HG03558 (cell line): ENCODE results near the gene METRN.

Experiments used
- ATAC-seq: cut with Tn5 transposase; IDR thresholded peaks from one replicate; pipeline ENCODE4 v1.9.1; 2021; ENCODE audit warnings: moderate number of reproducible peaks; ENCODE audit not compliant: unreplicated experiment; ENCODE audit errors: extremely low read depth

METRN gene

DNA sequence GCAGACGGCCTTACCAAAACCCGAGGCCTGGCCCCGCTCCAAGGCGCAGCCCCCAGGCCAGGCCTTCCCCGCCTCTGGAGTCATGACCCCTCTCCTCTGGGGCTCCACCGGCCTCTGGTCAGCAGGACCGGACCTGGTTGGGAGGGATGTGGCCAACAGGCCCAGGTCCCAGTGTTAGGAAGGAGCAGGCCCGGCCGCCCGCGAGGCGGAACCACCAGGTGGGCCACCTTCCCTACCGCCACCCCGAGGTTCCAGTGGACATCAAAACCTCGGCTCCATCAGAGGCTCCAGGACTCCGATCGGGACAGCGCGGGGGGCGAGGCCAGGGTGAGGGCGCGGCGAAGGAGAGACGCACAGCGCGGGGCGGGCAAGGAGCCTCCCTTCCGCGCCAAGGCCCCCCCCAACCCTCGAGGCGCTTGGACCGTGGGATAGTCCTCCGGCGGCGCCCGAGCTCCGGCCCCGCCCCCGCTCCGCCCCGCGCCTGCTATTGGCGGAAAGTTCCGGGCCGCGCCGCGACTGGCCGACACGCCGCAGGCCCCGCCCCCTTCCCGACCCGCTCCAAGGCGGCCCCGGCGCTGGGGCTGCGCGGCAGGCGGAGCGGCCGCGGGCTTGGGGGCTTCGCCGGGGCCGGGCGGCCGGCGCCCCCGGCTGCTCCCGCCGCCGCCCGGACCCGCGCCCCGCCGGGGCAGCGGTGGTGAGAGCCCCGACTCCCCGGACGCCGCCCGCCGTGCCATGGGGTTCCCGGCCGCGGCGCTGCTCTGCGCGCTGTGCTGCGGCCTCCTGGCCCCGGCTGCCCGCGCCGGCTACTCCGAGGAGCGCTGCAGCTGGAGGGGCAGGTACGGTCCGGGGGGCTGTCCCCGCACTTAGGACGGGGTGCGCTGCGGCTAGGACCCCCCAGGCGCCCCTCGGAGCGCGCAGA lies at the start of gene METRN:
METRN (plus strand) TSS at position 561 of the 919 bp plus-strand sequence; CDS start at position 733, 172 bp downstream.
- no peak for ATAC-seq

GRCh38 chr16:666572-666971 lies 48.3 kb upstream of the METRN start:
- no peak for ATAC-seq

DNA sequence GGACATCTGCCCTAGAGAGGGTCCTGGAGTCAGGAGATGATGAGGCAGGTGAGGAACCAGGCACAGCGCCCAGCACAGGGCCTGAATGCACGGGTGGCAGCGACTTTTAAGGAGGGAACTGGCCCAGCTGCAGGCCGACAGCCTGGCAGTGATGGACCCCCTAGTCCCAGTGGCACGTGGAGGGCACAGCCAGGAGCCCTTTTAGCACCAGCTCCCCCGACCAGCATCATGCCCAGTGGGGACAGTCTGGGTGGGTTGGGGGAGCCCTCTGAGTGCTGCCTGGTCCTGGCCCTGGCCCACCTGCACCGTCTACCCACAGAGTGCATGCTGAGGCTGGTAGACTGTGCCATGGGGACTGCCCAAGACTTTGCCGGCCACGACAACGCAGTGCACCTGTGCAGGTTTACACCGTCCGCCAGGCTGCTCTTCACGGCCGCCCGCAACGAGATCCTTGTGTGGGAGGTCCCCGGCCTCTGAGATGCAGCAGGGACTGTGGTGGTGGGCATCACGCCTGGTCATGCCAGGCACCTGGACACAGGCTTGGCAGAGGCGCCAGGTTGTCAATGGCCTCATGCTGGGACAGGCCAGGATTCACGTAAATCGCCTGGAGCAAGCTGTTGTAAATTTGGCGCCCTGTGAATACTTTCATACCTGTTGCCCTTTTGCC lies 47.7 kb upstream of the METRN start:
- ATAC-seq: no peak

GRCh38 chr16:667780-668518 lies 47.0 kb upstream of the METRN start, which contains the start of gene RHOT2:
Gene RHOT2, plus strand, starts transcription at chr16:668132. Its CDS starts 68 bp downstream, at chr16:668200.
- peak; percentile 57 for ATAC-seq

- ATAC-seq: no peak
These were observed 46.3 kb upstream of the METRN start for GRCh38 chr16:668519-669171.

GRCh38 chr16:669666-670065 lies 45.3 kb upstream of the METRN start:
- no peak for ATAC-seq

DNA sequence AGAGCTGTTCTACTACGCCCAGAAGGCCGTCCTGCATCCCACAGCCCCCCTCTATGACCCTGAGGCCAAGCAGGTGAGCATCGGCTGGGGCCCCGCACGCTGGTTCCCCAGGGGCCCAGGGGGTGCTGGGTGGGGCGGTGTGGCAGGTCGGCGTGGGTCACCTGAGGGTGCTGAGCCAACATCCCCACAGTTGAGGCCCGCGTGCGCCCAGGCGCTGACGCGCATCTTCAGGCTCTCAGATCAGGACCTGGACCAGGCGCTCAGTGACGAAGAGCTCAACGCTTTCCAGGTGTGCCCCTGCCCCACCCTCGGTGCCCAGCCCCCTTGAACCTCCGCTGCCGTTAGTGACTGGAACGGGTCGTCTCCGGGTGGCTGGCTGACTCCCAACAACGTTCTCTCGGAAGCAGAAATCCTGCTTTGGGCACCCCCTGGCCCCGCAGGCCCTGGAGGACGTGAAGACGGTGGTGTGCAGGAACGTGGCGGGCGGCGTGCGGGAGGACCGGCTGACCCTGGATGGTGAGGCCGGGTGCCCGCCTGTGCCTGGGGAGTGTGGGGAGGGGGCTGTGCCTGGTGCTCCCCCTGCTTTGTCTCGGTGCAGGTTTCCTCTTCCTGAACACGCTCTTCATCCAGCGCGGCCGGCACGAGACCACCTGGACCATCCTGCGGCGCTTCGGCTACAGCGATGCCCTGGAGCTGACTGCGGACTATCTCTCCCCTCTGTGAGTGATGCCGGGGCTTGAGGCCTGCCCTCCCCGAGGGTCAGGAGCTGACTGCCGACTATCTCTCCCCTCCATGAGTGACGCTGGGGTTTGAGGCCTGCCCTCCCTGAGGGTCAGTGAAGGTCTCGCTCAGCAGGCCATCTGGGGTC lies 44.2 kb upstream of the METRN start:
- no peak for ATAC-seq

DNA sequence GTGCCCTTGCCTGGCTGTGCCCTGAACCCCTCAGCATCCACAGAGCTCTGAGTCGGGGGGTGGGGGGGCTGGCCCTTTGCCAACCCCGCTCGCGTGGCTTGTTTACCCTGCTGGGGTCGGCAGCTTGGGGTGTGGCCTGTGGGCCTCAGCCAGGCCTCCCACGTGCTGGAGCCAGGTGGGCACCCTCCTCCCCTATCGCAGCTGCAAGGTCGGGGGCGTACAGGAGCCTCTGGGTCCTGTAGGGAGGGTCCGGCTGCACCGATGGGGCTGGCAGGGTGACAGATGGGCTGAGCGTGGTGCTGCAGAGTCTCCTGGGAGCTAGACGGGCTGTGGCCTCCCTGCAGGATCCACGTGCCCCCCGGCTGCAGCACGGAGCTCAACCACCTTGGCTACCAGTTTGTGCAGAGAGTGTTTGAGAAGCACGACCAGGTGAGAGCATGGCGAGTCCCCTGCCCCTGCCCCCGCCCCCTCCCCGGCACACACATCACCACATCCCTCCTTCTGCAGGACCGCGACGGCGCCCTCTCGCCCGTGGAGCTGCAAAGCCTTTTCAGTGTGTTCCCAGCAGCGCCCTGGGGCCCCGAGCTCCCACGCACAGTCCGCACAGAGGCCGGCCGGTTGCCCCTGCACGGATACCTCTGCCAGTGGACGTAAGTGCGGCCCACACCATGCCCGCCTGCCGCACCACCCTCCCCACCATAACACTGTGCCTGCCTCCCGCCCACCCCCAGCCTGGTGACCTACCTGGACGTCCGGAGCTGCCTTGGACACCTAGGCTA lies 43.4 kb upstream of the METRN start:
- no peak for ATAC-seq

DNA sequence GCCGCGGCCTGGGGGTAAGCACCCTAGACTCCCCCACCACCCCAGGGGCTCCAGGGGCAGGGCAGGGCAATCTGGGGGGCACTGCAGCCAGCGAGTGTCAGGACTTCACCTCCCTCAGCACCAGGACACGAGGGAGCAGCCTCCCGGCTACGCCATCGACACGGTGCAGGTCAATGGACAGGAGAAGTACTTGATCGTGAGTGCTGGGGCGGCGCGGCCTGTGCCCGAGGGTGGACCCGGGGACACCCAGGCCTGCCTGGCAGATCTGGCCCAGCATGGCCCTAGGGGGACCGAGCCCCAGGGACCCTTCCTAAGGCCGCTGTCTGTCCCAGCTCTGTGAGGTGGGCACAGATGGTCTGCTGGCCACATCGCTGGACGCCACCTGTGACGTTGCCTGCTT lies 42.5 kb upstream of the METRN start:
- ATAC-seq: no peak

DNA sequence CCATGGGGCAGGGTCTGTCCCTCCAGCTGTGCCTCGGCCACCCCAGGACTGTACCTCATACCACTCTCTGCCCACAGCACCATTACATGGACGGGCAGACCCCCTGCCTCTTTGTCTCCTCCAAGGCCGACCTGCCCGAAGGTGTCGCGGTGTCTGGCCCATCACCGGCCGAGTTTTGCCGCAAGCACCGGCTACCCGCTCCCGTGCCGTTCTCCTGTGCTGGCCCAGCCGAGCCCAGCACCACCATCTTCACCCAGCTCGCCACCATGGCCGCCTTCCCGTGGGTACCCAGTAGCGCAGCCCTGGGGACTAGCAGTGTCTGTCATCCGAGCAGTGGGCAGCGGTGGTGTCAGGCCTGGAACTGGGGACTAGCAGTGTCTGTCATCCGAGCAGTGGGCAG lies 42.1 kb upstream of the METRN start:
- ATAC-seq: no peak

DNA sequence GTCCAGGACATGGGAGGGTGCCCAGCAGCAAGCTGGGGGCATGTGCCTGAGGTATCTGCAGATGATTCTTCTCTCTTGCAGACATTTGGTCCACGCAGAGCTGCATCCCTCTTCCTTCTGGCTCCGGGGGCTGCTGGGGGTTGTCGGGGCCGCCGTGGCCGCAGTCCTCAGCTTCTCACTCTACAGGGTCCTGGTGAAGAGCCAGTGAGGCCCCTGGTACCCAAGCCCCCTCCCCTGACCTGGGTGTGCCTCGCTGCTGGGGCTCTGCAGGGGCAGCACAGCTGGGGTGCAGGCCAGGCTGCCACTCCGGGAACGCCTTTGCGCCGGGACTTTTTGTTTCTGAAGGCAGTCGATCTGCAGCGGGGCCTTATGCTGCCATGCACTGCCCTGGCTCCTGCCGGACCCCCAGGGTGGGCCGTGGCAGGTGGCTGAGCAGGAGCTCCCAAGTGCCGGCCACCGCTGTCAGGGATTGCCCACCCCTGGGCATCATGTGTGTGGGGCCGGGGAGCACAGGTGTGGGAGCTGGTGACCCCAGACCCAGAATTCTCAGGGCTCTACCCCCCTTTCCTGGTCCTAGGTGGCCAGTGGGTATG lies 41.4 kb upstream of the METRN start:
- no peak for ATAC-seq

- ATAC-seq: no peak
These were observed 40.6 kb upstream of the METRN start for GRCh38 chr16:674214-674881.

- ATAC-seq: no peak
These were observed 39.7 kb upstream of the METRN start, which contains the start of gene RHBDL1 for GRCh38 chr16:674968-675883. Gene RHBDL1, plus strand, starts transcription at chr16:675671. Its CDS starts 120 bp downstream, at chr16:675791.

- no peak for ATAC-seq
These were observed 38.9 kb upstream of the METRN start for GRCh38 chr16:675884-676564.

- ATAC-seq: no peak
These were observed 38.4 kb upstream of the METRN start for GRCh38 chr16:676565-676902.

GRCh38 chr16:676913-677312 lies 38.0 kb upstream of the METRN start:
- no peak for ATAC-seq
